Measurements from ENCODE around the gene RAB40C.

DNA sequence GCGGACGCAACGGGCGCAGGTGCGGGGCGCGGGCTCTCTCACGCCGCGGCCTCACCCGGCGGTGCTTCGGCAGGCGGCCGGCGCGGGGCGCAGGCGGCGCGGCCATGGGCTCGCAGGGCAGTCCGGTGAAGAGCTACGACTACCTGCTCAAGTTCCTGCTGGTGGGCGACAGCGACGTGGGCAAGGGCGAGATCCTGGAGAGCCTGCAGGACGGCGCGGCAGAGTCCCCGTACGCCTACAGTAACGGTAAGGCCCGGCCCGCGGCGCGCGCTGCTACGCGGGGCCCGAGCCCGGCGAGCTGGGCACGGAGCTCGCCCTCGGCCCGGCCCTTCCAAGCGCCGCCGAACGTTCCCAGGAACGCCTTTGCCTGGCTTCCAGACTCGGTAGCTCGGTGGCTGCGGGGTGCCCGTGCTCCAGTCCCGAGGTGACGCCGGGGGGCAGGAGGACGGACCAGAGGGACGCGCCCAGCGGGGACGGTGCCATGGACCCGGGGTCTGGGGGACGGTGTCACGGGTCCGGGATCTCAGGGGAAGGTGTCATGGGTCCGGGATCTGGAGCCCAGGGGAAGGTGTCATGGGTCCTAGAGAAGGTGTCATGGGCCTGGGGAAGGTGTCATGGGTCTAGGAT lies 435 bp downstream of the RAB40C start:
- TF ChIP-seq, protein P1, sequence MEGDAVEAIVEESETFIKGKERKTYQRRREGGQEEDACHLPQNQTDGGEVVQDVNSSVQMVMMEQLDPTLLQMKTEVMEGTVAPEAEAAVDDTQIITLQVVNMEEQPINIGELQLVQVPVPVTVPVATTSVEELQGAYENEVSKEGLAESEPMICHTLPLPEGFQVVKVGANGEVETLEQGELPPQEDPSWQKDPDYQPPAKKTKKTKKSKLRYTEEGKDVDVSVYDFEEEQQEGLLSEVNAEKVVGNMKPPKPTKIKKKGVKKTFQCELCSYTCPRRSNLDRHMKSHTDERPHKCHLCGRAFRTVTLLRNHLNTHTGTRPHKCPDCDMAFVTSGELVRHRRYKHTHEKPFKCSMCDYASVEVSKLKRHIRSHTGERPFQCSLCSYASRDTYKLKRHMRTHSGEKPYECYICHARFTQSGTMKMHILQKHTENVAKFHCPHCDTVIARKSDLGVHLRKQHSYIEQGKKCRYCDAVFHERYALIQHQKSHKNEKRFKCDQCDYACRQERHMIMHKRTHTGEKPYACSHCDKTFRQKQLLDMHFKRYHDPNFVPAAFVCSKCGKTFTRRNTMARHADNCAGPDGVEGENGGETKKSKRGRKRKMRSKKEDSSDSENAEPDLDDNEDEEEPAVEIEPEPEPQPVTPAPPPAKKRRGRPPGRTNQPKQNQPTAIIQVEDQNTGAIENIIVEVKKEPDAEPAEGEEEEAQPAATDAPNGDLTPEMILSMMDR (IDR thresholded peaks at IDR 0.05; ENCODE audit: insufficient read depth, low read length) = no peak
- TF ChIP-seq POLR2AphosphoS5 (IDR thresholded peaks at IDR 0.05; ENCODE audit: low read depth) (no peak), GABPA (IDR thresholded peaks at IDR 0.05; ENCODE audit: low read depth) (no peak)
- TF ChIP-seq, protein P2, sequence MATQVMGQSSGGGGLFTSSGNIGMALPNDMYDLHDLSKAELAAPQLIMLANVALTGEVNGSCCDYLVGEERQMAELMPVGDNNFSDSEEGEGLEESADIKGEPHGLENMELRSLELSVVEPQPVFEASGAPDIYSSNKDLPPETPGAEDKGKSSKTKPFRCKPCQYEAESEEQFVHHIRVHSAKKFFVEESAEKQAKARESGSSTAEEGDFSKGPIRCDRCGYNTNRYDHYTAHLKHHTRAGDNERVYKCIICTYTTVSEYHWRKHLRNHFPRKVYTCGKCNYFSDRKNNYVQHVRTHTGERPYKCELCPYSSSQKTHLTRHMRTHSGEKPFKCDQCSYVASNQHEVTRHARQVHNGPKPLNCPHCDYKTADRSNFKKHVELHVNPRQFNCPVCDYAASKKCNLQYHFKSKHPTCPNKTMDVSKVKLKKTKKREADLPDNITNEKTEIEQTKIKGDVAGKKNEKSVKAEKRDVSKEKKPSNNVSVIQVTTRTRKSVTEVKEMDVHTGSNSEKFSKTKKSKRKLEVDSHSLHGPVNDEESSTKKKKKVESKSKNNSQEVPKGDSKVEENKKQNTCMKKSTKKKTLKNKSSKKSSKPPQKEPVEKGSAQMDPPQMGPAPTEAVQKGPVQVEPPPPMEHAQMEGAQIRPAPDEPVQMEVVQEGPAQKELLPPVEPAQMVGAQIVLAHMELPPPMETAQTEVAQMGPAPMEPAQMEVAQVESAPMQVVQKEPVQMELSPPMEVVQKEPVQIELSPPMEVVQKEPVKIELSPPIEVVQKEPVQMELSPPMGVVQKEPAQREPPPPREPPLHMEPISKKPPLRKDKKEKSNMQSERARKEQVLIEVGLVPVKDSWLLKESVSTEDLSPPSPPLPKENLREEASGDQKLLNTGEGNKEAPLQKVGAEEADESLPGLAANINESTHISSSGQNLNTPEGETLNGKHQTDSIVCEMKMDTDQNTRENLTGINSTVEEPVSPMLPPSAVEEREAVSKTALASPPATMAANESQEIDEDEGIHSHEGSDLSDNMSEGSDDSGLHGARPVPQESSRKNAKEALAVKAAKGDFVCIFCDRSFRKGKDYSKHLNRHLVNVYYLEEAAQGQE (IDR thresholded peaks at IDR 0.05; ENCODE audit: insufficient replicate concordance, low read depth) = no peak

Measured in HL-60 (cell line).